Mesendoderm (in vitro differentiated cells): ENCODE measurements around the gene REG1A.

Source experiments
- DNase-seq: peaks from one replicate; pipeline ENCODE4 v3.0.0; 2013
- H2AK5ac ChIP-seq: 2 replicates; pipeline ENCODE4 v1.6.1; 2013; ENCODE audit warnings: low read length, inconsistent platforms
- H2BK120ac ChIP-seq: 2 replicates; pipeline ENCODE4 v1.6.1; 2013; ENCODE audit warnings: low read depth, mild to moderate bottlenecking, low read length, moderate library complexity, mixed read lengths
- H2BK15ac ChIP-seq: replicated peaks from 2 replicates; pipeline ENCODE4 v1.6.1; 2013; ENCODE audit warnings: low read depth, mild to moderate bottlenecking, moderate library complexity
- H2BK5ac ChIP-seq: 2 replicates; pipeline ENCODE4 v1.6.1; 2013; ENCODE audit warnings: low read length, inconsistent platforms
- H3K18ac ChIP-seq: 2 replicates; pipeline ENCODE4 v1.6.1; 2013; ENCODE audit warnings: mild to moderate bottlenecking, low read length, mixed read lengths
- H3K23ac ChIP-seq: one replicate; pipeline ENCODE4 v1.6.1; 2013; ENCODE audit warnings: low read length
- H3K27ac ChIP-seq: 2 replicates; pipeline ENCODE4 v1.5.1; 2013; ENCODE audit warnings: low read depth, mild to moderate bottlenecking, inconsistent platforms, low read length, moderate library complexity
- H3K27me3 ChIP-seq: 2 replicates; pipeline ENCODE4 v1.6.1; 2013; ENCODE audit warnings: low read length, control low read depth, mild to moderate bottlenecking, inconsistent platforms; ENCODE audit not compliant: insufficient read depth, poor library complexity
- H3K36me3 ChIP-seq: 2 replicates; pipeline ENCODE4 v1.6.1; 2013; ENCODE audit warnings: low read length, inconsistent platforms; ENCODE audit not compliant: control insufficient read depth, insufficient read depth
- H3K4ac ChIP-seq: one replicate; pipeline ENCODE4 v1.6.1; 2013; ENCODE audit warnings: low read depth, mild to moderate bottlenecking, low read length, moderate library complexity
- H3K4me1 ChIP-seq: 2 replicates; pipeline ENCODE4 v1.6.1; 2013; ENCODE audit warnings: low read depth, low read length, inconsistent platforms; ENCODE audit not compliant: control insufficient read depth
- H3K4me2 ChIP-seq: 2 replicates; pipeline ENCODE4 v1.6.1; 2013; ENCODE audit warnings: low read length
- H3K4me3 ChIP-seq: 2 replicates; pipeline ENCODE4 v1.5.1; 2013; ENCODE audit warnings: mild to moderate bottlenecking, low read length
- H3K56ac ChIP-seq: one replicate; pipeline ENCODE4 v1.6.1; 2013; ENCODE audit warnings: low read length
- H3K79me1 ChIP-seq: 2 replicates; pipeline ENCODE4 v1.6.1; 2013; ENCODE audit warnings: low read length, inconsistent platforms
- H3K79me2 ChIP-seq: 2 replicates; pipeline ENCODE4 v1.6.1; 2013; ENCODE audit warnings: mild to moderate bottlenecking, low read length; ENCODE audit not compliant: control insufficient read depth, insufficient read depth
- H3K9ac ChIP-seq: 2 replicates; pipeline ENCODE4 v1.6.1; 2013; ENCODE audit warnings: low read length, inconsistent platforms
- H4K5ac ChIP-seq: one replicate; pipeline ENCODE4 v1.6.1; 2013; ENCODE audit warnings: low read length
- H4K8ac ChIP-seq: one replicate; pipeline ENCODE4 v1.6.1; 2013; ENCODE audit warnings: low read depth, mild to moderate bottlenecking, control low read depth, low read length, moderate library complexity
- WGBS: extraction: QIAGEN DNeasy Blood & Tissue Kit; methylation state at CpG from one replicate; pipeline ENCODE4 v1.1.7; 2013; ENCODE audit warnings: low lambda C conversion rate, missing lambda C conversion rate; ENCODE audit not compliant: insufficient coverage; ENCODE audit errors: extremely low coverage; 5-methylcytosine and 5-hydroxymethylcytosine counted together

REG1A gene

GRCh38 chr2:79159030-79159429 is 38.7 kb downstream of the REG1A start:
- Histone ChIP-seq H3K27me3 (no peaks in the 10 kb centered on the region), H2BK5ac (no peak overlapping the region), H4K8ac (no peak overlapping the region), H3K4me2 (no peak overlapping the region), H3K36me3 (no peaks in the 10 kb centered on the region), H3K4ac (no peak overlapping the region), H4K5ac (no peak overlapping the region), H3K9ac (no peak overlapping the region), H3K4me1 (no peaks in the 10 kb centered on the region), H2AK5ac (no peak overlapping the region), H3K18ac (no peak overlapping the region), H3K23ac (no peak overlapping the region), H3K79me2 (no peaks in the 10 kb centered on the region), H2BK120ac (no peak overlapping the region), H3K27ac (no peak overlapping the region), H3K4me3 (no peak overlapping the region), H3K79me1 (no peaks in the 10 kb centered on the region), H3K56ac (no peak overlapping the region), H2BK15ac (no peak overlapping the region)
- no peak for DNase-seq
- WGBS = no CpG with 5 or more reads among the region's 2 CpGs

DNA sequence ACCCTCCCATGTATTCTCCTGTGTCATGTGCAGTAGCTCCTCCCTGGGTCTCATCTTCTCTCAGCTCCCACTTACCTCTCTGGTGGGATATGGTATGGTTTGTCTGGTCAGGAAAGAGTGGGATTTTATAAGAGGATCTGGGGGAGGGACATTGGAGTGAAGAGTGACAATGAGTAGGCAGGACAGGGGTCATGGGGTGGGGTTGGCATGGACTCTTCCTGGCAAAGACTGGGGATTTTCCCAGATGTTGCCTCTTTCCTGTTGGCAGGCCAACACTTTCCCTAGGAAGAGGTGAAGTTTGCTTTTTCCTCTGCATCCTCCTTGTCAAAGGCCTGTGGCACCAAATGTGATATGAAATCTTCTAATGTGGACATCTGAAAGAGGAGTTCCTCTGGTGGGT is 39.4 kb downstream of the REG1A start, which contains the start of gene REG3A:
Gene REG3A, minus strand, starts transcription at position 101 of the 400 bp plus-strand sequence. CDS start 348 bp downstream, outside the sequence.
- no peak within 1 kb of the TSS for H3K4me3 ChIP-seq
- no peaks in the 10 kb centered on the region for H3K79me1 ChIP-seq
- DNase-seq = no peak
- no peak within 1 kb of the TSS for H3K9ac ChIP-seq
- H3K27ac ChIP-seq = no peak within 1 kb of the TSS
- H3K23ac ChIP-seq = no peak within 1 kb of the TSS
- no peak within 1 kb of the TSS for H4K5ac ChIP-seq
- H3K18ac ChIP-seq = no peak within 1 kb of the TSS
- H2BK15ac ChIP-seq = no peak within 1 kb of the TSS
- H3K56ac ChIP-seq = no peak within 1 kb of the TSS
- H2BK5ac ChIP-seq = no peak within 1 kb of the TSS
- H3K36me3 ChIP-seq = no peaks in the 10 kb centered on the region
- no peak within 1 kb of the TSS for H4K8ac ChIP-seq
- no peak within 1 kb of the TSS for H2BK120ac ChIP-seq
- H3K4me1 ChIP-seq = no peaks in the 10 kb centered on the region
- no peak within 1 kb of the TSS for H3K4me2 ChIP-seq
- no peak within 1 kb of the TSS for H3K4ac ChIP-seq
- H2AK5ac ChIP-seq = no peak within 1 kb of the TSS
- no peaks in the 10 kb centered on the region for H3K79me2 ChIP-seq
- H3K27me3 ChIP-seq = no peaks in the 10 kb centered on the region

DNA sequence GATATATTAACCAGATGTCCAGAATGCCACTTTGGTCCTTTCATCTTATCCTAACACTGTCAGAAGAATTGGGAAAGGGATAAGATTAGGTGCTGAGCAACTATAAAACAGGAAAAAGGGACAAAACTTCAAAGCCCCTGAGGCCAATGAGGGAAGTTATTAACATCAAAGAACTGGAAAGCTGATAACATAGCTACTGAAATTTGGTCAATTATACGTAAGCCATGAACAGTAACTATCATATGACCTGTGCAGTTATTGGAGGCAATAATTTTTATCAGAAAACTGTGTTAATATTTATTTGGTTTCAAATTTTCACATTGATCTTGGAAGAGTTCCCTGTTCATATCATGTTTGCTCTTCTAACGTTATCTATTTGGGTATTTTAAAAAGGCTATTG is 41.8 kb downstream of the REG1A start:
- Histone ChIP-seq H2AK5ac (no peak overlapping the region), H3K56ac (no peak overlapping the region), H3K4ac (no peak overlapping the region), H2BK15ac (no peak overlapping the region), H3K4me1 (no peaks in the 10 kb centered on the region), H2BK120ac (no peak overlapping the region), H4K5ac (no peak overlapping the region), H2BK5ac (no peak overlapping the region), H3K4me2 (no peak overlapping the region), H3K27ac (no peak overlapping the region), H3K27me3 (no peaks in the 10 kb centered on the region), H4K8ac (no peak overlapping the region), H3K79me2 (no peaks in the 10 kb centered on the region), H3K36me3 (no peaks in the 10 kb centered on the region), H3K18ac (no peak overlapping the region), H3K9ac (no peak overlapping the region), H3K23ac (no peak overlapping the region), H3K79me1 (no peaks in the 10 kb centered on the region), H3K4me3 (no peak overlapping the region)
- DNase-seq = peak; percentile 32
- no CpG with 5 or more reads among the region's 2 CpGs for WGBS

DNA sequence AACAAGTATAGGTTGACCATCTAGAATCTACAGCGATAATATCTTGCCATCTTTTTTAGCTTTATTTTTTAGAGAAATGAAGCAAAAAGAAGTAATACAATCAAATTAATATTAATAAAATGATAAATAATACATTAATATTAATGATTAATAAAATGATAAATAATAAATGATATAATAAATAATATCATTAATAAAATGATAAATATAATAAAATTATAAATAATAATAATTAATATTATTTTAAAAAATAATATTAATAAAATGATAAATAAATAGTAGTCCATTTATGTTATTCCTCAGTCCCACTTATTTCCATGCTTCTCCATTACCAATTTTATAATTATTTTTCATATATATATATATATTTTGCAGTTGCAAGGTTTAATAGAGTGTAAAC is 42.5 kb downstream of the REG1A start:
- no peak overlapping the region for H3K4ac ChIP-seq
- H4K8ac ChIP-seq = no peak overlapping the region
- H2BK5ac ChIP-seq = no peak overlapping the region
- H2BK15ac ChIP-seq = no peak overlapping the region
- H3K9ac ChIP-seq = no peak overlapping the region
- no peaks in the 10 kb centered on the region for H3K79me2 ChIP-seq
- no peak overlapping the region for H3K56ac ChIP-seq
- no peak overlapping the region for H3K4me3 ChIP-seq
- H3K4me1 ChIP-seq = no peaks in the 10 kb centered on the region
- H2AK5ac ChIP-seq = no peak overlapping the region
- H4K5ac ChIP-seq = no peak overlapping the region
- H2BK120ac ChIP-seq = no peak overlapping the region
- no peaks in the 10 kb centered on the region for H3K36me3 ChIP-seq
- H3K79me1 ChIP-seq = no peaks in the 10 kb centered on the region
- H3K18ac ChIP-seq = no peak overlapping the region
- H3K27me3 ChIP-seq = no peaks in the 10 kb centered on the region
- no CpG with 5 or more reads among the region's 1 CpG for WGBS
- H3K23ac ChIP-seq = no peak overlapping the region
- no peak overlapping the region for H3K4me2 ChIP-seq
- H3K27ac ChIP-seq = no peak overlapping the region
- DNase-seq = no peak

DNA sequence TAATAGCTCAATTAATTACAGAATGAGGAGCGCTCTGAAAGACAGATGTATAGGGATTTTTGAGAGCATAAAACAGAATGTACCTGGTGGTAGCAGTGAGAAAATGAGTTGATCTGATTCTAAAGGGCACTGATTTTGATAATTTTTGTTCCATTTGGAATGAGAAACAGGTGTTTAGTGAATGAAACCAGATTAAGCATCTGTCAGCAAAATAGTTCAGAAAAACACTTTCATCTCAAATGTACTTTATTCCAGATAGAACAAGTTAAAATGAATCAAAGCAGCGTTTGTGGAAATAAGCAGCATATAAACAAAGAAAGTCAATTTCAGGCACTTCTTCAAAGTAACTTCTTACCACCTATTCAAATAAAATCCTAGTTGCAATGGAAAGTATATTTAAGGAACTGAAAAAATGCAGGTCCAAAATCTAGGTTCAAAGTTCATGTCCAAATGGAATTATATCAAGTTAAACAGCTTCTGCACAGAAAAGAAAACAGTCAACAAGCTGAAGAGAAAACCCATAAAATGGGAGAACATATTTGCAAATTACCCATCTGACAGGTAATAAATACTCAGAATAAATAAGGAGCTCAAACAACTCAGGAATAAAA is 51.2 kb downstream of the REG1A start:
- Histone ChIP-seq H3K79me1 (no peaks in the 10 kb centered on the region), H3K9ac (no peak overlapping the region), H2BK120ac (no peak overlapping the region), H3K23ac (no peak overlapping the region), H2BK5ac (no peak overlapping the region), H3K79me2 (no peaks in the 10 kb centered on the region), H3K27me3 (no peaks in the 10 kb centered on the region), H3K4me1 (no peaks in the 10 kb centered on the region), H2BK15ac (no peak overlapping the region), H3K56ac (no peak overlapping the region), H4K5ac (no peak overlapping the region), H3K4me3 (no peak overlapping the region), H3K27ac (no peak overlapping the region), H4K8ac (no peak overlapping the region), H3K4ac (no peak overlapping the region), H3K18ac (no peak overlapping the region), H3K36me3 (no peaks in the 10 kb centered on the region), H3K4me2 (no peak overlapping the region), H2AK5ac (no peak overlapping the region)
- no CpG with 5 or more reads among the region's 2 CpGs for WGBS
- DNase-seq = no peak
